A549 treated with RU486 at 1 μM for 4 hours (cell line): Measurements from ENCODE around the gene BCO1. TPM values are rescaled to one million over a fixed set of nuclear protein-coding genes. Genes with fewer than 3 reads are reported as not detected.

Source experiments
- total RNA-seq: library from RNA; stranded (reverse); fragments of 200-300 nt; extraction: Qiagen RNA extraction; gene quantifications from 5 replicates; pipeline ENCODE4 v1.2.3, GENCODE V29; 2022; ENCODE audit warnings: low read depth

BCO1 gene
- 0.85 to 1.5 TPM (median 0.98 TPM) in 5 replicates for total RNA-seq

GRCh38 chr16:81238296-81239011 is at the start of gene BCO1:
Gene BCO1 (plus strand): TSS chr16:81238689. CDS start chr16:81238909, 220 bp downstream.

GRCh38 chr16:81314603-81315270 is 76.2 kb downstream of the BCO1 start, which contains the start of gene GAN:
Gene GAN (plus strand): TSS chr16:81314962. CDS start chr16:81315114, 152 bp downstream.

Other genes with a start within 250 kb of the BCO1 start
- gene CMC2, start 231.8 kb upstream of the BCO1 start, total RNA-seq, result 121 to 140 TPM (median 129 TPM) in 5 replicates
- 65.0 to 120 TPM (median 76.0 TPM) in 5 replicates for gene CENPN, start 231.5 kb upstream of the BCO1 start, total RNA-seq
- gene ATMIN, start 202.8 kb upstream of the BCO1 start, total RNA-seq, result 27.5 to 32.8 TPM (median 31.6 TPM) in 5 replicates
- 0.62 to 1.5 TPM (median 0.92 TPM) in 5 replicates for gene C16orf46, start 161.5 kb upstream of the BCO1 start, total RNA-seq
- gene GCSH, start 142.3 kb upstream of the BCO1 start, total RNA-seq, result 26.0 to 72.2 TPM (median 62.9 TPM) in 5 replicates
- gene GAN, start 76.3 kb downstream of the BCO1 start, total RNA-seq, result 2.3 to 3.0 TPM (median 2.6 TPM) in 5 replicates
- 81.1 to 113 TPM (median 96.8 TPM) in 5 replicates for gene CMIP, start 206.1 kb downstream of the BCO1 start, total RNA-seq